Measurements from ENCODE around the gene CD101. TPM values are rescaled to one million over a fixed set of nuclear protein-coding genes. Genes with fewer than 3 reads are reported as not detected.

Gene CD101

Small RNAs within 50 kb of the gene (small RNA-seq; reads per million reads assigned to genes)
- gene RNA5SP55 (ENCODE audit: insufficient read depth): not detected

Data from neuronal stem cell (in vitro differentiated cells).